Amniotic epithelial cell (primary cell): ENCODE measurements around the gene C5orf47.

Source experiments
- DNase-seq: peaks from one replicate; pipeline ENCODE4 v3.0.0-alpha.2; 2010; ENCODE audit warnings: low read depth

The C5orf47 gene

GRCh38 chr5:173988554-173989431, at the start of gene C5orf47:
C5orf47 (plus strand) TSS chr5:173989170; CDS start chr5:173989264, 94 bp downstream.
- DNase-seq = no peak

GRCh38 chr5:173940269-173940668, 48.7 kb upstream of the C5orf47 start:
- DNase-seq = peak; percentile 62

GRCh38 chr5:173941102-173941501, 47.9 kb upstream of the C5orf47 start:
- DNase-seq = no peak

GRCh38 chr5:173941758-173942401, 47.1 kb upstream of the C5orf47 start:
- no peak for DNase-seq

- DNase-seq = no peak
Observed at GRCh38 chr5:173944511-173944910, 44.5 kb upstream of the C5orf47 start.

GRCh38 chr5:173945160-173945559, 43.8 kb upstream of the C5orf47 start:
- no peak for DNase-seq

GRCh38 chr5:173946323-173946722, 42.6 kb upstream of the C5orf47 start:
- DNase-seq = no peak

GRCh38 chr5:173950829-173951228, 38.1 kb upstream of the C5orf47 start:
- peak; percentile 82 for DNase-seq

GRCh38 chr5:173953528-173954090, 35.4 kb upstream of the C5orf47 start:
- peak; percentile 77 for DNase-seq

GRCh38 chr5:173954671-173955521, 34.1 kb upstream of the C5orf47 start:
- peak; percentile 79 for DNase-seq

GRCh38 chr5:173960986-173961385, 28.0 kb upstream of the C5orf47 start:
- no peak for DNase-seq

GRCh38 chr5:173961418-173961817, 27.6 kb upstream of the C5orf47 start:
- peak; percentile 43 for DNase-seq

- DNase-seq = no peak
Observed at GRCh38 chr5:173962436-173962972, 26.5 kb upstream of the C5orf47 start.

GRCh38 chr5:173963182-173963838, 25.7 kb upstream of the C5orf47 start:
- DNase-seq = peak; percentile 73

GRCh38 chr5:173963867-173964441, 25.0 kb upstream of the C5orf47 start:
- DNase-seq = no peak

GRCh38 chr5:173964506-173964905, 24.5 kb upstream of the C5orf47 start:
- DNase-seq = no peak

- DNase-seq = peak; percentile 38
Observed at GRCh38 chr5:173967241-173967640, 21.7 kb upstream of the C5orf47 start.

GRCh38 chr5:173968154-173968797, 20.7 kb upstream of the C5orf47 start:
- DNase-seq = peak; percentile 55

GRCh38 chr5:173969167-173970049, 19.6 kb upstream of the C5orf47 start:
- peak; percentile 97 for DNase-seq
